ENCODE data around the gene PICALM.

The PICALM gene

GRCh38 chr11:86081455-86081854, 12.6 kb upstream of the PICALM start:
- no peak for DNase-seq (ENCODE audit: low read depth in 1 of 2, low spot score in 1 of 2)

GRCh38 chr11:86079421-86079820, 10.5 kb upstream of the PICALM start:
- no peak for DNase-seq (ENCODE audit: low read depth in 1 of 2, low spot score in 1 of 2)

GRCh38 chr11:86073948-86074347, 5.1 kb upstream of the PICALM start:
- DNase-seq (ENCODE audit: low read depth in 1 of 2, low spot score in 1 of 2) = no peak

DNA sequence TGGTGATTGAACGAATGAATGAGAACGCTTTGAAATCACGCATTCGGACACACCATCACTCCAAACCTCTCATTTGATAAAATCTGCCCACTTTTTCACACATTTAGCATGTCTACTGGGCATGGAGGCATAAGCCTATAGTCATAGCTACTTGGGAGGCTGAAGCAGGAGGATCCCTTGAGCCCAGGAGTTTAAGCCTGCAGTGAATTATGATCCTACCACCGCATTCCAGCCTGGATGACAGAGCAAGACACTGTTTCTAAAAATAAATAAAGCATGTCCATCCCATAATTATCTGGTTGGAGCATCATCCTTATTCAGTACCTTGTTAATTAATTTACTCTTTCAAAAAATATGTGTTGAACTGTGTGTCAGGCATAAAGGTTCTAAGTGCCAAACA, 3.3 kb upstream of the PICALM start:
- no peak for DNase-seq (ENCODE audit: low read depth in 1 of 2, low spot score in 1 of 2)

DNA sequence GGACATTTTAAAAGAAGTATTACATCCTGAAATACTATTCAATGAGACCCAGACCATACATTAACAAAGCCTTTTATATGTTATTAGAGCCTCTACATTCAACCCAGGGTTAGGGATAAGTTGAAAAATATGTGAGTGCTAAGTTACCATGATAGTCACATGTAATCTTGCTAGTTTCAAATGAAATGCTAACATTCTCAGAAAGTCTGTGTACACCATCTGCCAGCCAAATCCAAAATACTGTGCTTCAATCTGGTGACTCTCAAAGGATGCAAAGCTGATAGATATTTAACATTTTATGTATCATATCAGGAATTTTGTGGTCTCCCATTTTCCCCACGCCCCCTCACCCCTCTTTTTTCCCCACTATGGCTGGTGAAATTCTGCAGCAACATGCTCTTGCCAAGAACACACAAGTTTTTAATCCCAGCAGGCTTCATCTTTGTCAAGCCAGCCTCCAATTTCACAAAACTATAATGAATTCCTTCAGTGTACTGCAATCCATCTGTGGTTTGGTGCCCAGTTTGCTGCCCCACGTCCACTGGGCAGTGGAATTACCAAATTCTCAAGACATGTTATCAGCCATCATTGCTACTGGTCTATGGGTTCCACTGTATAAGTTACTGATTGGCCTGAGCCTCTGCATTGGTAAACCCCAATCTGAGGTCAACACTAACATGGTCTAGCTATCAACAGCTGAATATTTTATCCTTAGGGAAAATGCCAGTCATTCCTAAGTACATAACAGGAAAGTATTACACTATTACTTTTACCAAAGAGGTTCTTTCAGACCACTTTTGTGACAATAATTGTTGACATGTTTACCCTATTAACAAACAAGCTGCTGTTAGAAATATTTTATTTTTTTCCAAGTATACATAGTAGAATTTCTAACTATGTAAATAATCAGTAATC, 1.5 kb upstream of the PICALM start:
- no peak for DNase-seq (ENCODE audit: low read depth in 1 of 2, low spot score in 1 of 2)

DNA sequence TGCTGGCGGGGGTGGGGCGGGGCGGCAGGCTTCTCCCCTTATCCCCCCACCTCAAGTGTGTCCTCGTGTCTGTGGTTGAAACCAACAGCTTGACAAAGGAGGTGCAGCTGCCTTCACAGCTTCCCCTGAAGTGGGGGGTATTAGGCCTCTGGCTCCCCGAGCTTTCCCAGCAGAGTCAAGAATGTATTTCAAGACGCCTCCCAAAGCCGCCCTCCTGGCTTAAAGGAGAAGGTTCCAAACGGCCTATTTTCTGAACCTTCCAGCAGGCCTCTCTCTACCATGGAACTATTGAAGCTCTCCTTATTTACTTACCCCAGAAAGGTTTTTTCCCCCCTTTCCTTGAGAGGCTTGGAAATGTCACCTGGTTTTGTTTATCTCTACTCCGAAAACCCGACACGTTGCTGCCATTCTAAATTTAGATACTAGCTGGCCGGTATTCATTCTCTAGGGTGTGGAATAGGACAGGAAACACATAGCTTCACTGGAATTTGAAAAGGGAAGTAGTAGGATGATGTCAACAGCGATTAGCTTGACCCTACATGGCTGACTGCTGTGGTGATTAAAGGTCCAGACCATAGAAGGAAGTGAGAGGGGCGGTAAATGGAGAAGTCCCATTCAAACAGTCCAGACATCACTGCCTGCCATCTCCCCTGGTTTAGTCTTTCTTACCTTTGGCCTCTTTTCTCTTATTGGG, 671 bp upstream of the PICALM start:
- DNase-seq (ENCODE audit: low read depth in 1 of 2, low spot score in 1 of 2) = no peak

GRCh38 chr11:86068138-86068871, 579 bp downstream of the PICALM start:
- DNase-seq (ENCODE audit: low read depth in 1 of 2, low spot score in 1 of 2) = peak; percentile 9 to 20

DNA sequence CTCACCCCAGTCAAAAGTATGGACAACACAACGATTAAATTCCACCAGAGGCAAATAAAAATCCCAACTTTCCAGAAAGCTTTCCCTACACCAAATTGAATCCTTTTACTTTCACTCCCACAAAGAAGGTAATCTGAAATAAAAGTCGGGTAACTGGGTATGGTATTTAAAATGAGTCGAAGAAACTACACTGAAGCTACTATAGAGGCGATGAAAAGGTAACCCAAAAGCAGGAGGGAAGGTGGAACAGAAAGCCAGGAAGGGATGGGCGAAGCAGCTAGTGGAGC, 1.1 kb downstream of the PICALM start:
- DNase-seq (ENCODE audit: low read depth in 1 of 2, low spot score in 1 of 2) = no peak

DNA sequence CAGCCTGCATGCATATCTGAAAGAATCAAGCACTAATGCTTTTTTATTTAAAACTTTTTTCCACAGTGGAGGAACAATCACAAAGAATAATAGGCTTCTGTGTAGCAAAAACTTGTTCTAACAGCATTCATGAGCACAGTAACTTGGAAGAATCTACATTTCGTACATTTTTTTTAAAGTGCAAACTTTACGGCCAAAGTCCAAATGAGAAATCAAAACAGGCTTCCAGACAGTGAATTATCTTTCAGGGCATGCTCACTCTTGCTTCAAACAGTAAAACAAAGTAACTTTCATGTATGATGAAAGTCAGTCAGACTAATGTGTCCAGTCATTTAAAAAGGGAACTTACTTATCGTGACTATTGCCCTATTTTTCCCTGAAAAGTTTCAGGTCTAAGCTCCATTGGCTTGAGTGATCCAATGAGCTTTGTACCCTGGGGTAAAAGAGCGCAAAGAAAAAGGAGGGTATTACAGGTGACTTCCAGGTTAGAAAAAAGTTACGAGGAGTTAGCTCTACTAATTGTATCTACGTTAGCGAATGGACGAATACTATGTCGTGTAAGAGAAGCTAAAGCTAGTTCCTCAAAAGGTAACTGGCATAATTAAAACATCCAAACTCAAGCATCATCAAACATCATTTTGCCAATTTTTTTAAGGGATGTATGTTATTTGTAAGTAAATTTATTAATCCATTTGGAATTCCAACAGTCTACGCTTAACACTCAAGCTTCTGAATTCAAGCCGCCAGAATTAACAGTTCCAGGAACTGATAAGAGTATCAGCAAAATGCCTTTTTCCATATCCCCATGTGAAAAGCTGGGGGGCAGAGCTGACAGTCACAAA, 1.7 kb downstream of the PICALM start:
- no peak for DNase-seq (ENCODE audit: low read depth in 1 of 2, low spot score in 1 of 2)

- DNase-seq (ENCODE audit: low read depth in 1 of 2, low spot score in 1 of 2) = no peak
Observed at GRCh38 chr11:86066657-86067008, 2.3 kb downstream of the PICALM start.

- DNase-seq (ENCODE audit: low read depth in 1 of 2, low spot score in 1 of 2) = no peak
Observed at GRCh38 chr11:86066033-86066432, 2.9 kb downstream of the PICALM start.

DNA sequence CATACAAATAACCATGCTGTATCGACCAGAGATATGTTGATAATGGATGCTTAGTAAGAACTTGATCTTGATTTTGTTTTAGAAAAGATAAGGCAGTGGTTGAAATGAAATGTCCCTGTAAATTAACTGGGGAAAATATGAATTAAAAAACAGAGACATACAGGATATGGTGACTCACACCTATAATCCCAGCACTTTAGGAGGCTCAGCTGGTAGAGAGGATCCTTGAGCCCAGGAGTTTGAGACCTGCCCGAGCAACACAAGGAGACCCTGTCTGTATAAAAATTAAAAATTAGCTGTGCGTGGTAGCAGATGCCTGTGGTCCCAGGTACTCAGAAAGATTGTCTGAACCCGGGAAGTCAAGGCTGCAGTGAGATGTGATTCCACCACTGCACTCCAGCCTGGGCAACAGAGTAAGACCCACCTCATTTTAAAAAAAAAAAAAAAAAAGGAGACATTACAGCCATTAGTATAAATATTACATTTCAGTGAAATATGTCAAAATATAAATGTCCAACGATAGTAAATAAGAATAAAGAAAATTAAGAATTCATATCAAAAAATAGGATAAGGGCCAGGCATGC, 4.6 kb downstream of the PICALM start:
- DNase-seq (ENCODE audit: low read depth in 1 of 2, low spot score in 1 of 2) = no peak

- no peak for DNase-seq (ENCODE audit: low read depth in 1 of 2, low spot score in 1 of 2)
Observed at GRCh38 chr11:86063536-86063935, 5.3 kb downstream of the PICALM start.

- DNase-seq (ENCODE audit: low read depth in 1 of 2, low spot score in 1 of 2) = no peak
Observed at GRCh38 chr11:86062719-86063118, 6.2 kb downstream of the PICALM start.

- no peak for DNase-seq (ENCODE audit: low read depth in 1 of 2, low spot score in 1 of 2)
Observed at GRCh38 chr11:86061483-86062205, 7.2 kb downstream of the PICALM start.

DNA sequence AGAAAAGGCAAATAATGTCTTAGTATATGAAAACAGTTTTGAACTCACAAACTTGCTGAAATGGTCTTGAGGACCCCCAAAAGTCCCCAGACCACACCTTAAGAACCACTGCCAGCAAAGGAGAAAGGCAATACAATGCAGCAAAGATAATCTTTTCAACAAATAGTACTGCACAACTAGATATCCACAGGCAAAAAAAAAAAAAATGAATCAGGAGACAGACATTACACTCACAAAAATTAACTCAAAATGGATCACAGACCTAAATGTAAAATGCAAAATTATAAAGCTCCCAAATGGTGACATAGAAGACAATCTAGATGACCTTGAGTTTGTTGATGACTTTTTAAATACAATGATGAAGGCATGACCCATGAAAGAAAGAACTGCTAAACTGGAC, 8.3 kb downstream of the PICALM start:
- DNase-seq (ENCODE audit: low read depth in 1 of 2, low spot score in 1 of 2) = no peak

DNA sequence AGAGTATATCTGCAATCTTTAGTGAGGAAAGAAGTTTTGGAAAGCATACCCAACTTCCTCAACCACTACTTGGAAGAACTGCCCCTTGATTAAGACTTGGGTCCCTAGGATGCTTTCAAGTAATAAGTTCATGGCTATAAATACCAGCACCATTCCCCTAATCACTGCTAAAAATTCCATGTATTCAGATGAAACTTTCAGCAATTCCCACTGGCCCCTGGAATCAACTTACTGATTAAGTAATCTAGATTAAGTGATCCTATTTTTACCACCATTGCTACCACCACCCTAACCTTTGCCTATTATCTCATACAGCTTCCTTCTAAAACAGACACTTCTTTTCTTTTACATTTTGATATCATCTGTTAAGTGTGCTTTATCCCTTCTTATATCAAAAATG, 10.5 kb downstream of the PICALM start:
- DNase-seq (ENCODE audit: low read depth in 1 of 2, low spot score in 1 of 2) = no peak

GRCh38 chr11:86056351-86056854, 12.5 kb downstream of the PICALM start:
- no peak for DNase-seq (ENCODE audit: low read depth in 1 of 2, low spot score in 1 of 2)

GRCh38 chr11:86052693-86053641, 15.9 kb downstream of the PICALM start:
- DNase-seq (ENCODE audit: low read depth in 1 of 2, low spot score in 1 of 2) = no peak

Data from activated CD4-positive, alpha-beta T cell treated with anti-CD3 and anti-CD28 coated beads, Interleukin-2, amount 50 U/mL, for 24 hours (primary cell).